Gastroesophageal sphincter (tissue), 3 donors: ENCODE measurements around the gene GSG1L.

Experiments
- CTCF ChIP-seq, 4 experiments: fragments of 200-600 bp in 2 of 4; fragments of 450-650 bp in 2 of 4; sonication (generic) in 1 of 4; IDR thresholded peaks; one replicate each; pipeline ENCODE4 v1.5.1; 2017 to 2019; ENCODE audit warnings: antibody characterized with exemption in 4 of 4, mild to moderate bottlenecking in 2 of 4, moderate library complexity in 2 of 4
- EP300 ChIP-seq: sonication (generic); formaldehyde crosslinking; IDR thresholded peaks from one replicate; pipeline ENCODE4 v1.6.1; 2017; ENCODE audit warnings: antibody characterized with exemption, mild to moderate bottlenecking
- POLR2A ChIP-seq, 2 donors: fragments of 450-650 bp; IDR thresholded peaks; one replicate each; pipeline ENCODE4 v1.6.1; 2017; ENCODE audit warnings: antibody characterized with exemption in 2 of 2, mild to moderate bottlenecking in 2 of 2, moderate library complexity in 1 of 2
- POLR2AphosphoS5 ChIP-seq: sonication (generic); formaldehyde crosslinking; IDR thresholded peaks from one replicate; pipeline ENCODE4 v1.6.1; 2017; ENCODE audit warnings: antibody characterized with exemption

GRCh38 chr16:27849621-27850020 is 213.9 kb downstream of the GSG1L start:
- TF ChIP-seq CTCF (IDR thresholded peaks at IDR 0.05) (no peak), POLR2AphosphoS5 (no peak), POLR2A (IDR thresholded peaks at IDR 0.05) (no peak), EP300 (no peak)
